NCI-H2171 treated with DMSO at 0.1 percent for 48 hours (cell line): ENCODE data around the gene GON4L.
A peak's percentile ranks its signal among the peaks of the same experiment; 100 is the strongest.
"Not testable (repeated sequence)": the region's sequence is repeated elsewhere in the genome, so short reads cannot be mapped to it uniquely, and the experiment has no call there.

Source experiments
- DNase-seq: peaks from one replicate; lab custom pipeline; 2025; lab: John Stamatoyannopoulos, UW

GON4L gene, protein sequence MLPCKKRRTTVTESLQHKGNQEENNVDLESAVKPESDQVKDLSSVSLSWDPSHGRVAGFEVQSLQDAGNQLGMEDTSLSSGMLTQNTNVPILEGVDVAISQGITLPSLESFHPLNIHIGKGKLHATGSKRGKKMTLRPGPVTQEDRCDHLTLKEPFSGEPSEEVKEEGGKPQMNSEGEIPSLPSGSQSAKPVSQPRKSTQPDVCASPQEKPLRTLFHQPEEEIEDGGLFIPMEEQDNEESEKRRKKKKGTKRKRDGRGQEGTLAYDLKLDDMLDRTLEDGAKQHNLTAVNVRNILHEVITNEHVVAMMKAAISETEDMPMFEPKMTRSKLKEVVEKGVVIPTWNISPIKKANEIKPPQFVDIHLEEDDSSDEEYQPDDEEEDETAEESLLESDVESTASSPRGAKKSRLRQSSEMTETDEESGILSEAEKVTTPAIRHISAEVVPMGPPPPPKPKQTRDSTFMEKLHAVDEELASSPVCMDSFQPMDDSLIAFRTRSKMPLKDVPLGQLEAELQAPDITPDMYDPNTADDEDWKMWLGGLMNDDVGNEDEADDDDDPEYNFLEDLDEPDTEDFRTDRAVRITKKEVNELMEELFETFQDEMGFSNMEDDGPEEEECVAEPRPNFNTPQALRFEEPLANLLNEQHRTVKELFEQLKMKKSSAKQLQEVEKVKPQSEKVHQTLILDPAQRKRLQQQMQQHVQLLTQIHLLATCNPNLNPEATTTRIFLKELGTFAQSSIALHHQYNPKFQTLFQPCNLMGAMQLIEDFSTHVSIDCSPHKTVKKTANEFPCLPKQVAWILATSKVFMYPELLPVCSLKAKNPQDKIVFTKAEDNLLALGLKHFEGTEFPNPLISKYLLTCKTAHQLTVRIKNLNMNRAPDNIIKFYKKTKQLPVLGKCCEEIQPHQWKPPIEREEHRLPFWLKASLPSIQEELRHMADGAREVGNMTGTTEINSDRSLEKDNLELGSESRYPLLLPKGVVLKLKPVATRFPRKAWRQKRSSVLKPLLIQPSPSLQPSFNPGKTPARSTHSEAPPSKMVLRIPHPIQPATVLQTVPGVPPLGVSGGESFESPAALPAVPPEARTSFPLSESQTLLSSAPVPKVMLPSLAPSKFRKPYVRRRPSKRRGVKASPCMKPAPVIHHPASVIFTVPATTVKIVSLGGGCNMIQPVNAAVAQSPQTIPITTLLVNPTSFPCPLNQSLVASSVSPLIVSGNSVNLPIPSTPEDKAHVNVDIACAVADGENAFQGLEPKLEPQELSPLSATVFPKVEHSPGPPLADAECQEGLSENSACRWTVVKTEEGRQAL (N-terminal part only)

DNA sequence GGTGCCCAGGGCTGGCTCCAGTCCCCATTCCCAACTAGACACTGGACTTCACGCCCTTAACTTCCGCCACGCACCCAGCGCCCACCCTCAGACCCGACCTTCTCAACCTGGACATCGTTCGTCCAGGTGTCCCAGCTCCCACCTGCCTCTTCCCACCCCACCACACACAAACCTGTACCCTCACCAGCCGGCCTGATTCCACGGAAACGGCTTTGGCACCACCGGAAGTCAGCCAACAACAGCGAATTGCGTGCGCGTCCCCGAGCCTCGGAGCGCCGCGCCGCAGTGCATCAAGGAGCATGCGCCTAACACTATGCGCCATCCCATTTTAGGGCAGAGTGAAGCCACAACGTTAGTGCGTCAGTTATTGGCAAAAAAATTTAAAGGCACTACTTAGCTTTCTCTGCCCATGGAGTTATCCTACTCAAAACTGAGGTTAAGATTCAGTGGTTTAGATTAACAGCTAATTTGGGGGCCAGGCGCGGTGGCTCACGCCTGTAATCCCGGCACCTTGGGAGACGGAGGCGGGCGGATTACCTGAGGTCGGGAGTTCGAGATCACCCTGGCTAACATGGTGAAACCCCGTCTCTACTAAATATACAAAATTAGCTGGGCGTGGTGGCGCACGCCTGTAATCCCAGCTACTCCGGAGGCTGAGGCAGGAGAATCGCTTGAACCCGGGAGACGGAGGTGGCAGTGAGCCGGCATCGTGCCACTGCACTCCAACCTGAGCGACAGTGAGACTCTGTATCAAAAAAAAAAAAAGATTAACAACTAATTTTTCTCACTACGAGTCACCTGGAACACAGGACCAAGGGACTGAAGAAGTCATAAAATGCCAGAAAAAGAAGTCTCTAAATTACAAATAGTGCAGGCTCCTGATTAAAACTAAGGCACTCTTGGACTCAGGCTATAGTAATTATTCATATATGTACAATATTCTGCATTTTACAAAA is at the start of gene GON4L:
GON4L (minus strand) TSS at position 240 of the 956 bp plus-strand sequence. CDS start 3,434 bp downstream, outside the sequence.
- DNase-seq = peak; percentile 93

DNA sequence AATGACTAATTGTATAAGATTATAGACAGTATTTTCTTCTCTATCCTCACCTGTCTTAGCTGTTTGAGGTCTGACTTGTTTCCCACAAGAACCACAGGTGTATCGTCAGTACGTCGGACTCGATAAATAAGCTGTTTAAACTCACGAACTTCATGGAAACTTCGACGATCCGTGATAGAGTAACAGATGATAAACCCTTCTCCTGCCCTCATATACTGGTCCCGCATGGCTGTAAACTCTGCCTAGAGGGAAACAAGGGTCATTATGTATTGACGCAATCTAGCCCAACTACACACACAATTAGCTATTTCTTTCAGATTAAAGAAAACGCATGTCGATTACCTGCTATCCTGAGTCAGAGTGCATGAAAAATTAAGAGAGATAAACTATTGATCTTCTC is 47.2 kb upstream of the GON4L start:
- DNase-seq = no peak

DNA sequence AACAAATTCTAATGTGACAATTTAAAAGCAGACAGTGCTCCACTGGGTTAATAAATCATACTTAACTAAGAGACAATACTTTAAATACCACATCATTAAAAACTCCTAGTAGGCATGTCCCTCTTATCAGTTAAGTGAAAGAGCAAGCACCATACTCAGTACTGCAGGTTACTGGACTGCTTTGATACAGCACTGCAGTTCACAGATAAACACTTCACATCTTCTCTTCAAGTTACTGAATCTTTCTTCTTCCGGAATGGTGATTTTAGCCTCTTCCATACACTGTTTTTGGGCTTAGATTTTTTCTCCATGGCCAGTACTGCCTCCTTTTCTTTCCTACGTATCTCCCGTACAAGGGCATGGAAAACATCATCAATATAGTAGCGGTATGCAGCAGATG is 43.1 kb upstream of the GON4L start:
- no peak for DNase-seq

DNA sequence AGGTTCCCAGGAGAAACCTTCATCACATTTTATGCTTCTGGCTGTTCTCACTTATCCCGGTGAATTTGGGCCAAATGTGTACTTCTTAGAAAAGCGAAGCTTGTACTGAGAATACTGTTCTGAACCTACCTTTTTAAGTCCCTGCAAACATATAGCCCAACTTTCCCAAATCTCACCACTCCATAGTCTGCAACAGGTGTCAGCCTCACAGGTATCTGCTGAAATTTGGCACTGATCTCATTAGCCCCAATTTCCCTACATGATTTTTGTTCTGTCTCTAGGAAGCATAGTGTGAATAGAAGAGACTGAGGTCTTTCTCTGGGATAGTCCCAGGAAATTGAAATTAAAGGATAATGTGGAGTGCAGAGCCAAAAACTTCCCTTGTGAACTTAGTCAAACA is 42.7 kb upstream of the GON4L start:
- no peak for DNase-seq

DNA sequence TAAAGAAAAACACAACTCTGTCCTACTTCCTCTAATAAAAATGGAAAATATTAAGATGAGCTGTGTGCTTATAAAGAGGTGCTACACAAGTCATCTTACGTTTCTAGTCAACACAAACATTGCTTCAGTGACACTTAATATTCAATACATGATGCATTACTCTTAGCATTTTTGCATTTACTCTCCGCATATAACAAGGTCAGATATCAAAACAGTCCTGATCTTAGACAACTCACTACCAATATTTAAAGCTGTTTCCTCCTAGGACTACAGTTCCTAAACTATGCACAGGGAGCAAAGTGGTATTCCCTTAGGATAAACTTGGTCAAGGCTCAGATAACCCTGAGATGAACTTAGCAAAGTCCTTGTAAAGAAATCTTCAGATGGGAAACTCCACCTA is 41.9 kb upstream of the GON4L start:
- DNase-seq = no peak

DNA sequence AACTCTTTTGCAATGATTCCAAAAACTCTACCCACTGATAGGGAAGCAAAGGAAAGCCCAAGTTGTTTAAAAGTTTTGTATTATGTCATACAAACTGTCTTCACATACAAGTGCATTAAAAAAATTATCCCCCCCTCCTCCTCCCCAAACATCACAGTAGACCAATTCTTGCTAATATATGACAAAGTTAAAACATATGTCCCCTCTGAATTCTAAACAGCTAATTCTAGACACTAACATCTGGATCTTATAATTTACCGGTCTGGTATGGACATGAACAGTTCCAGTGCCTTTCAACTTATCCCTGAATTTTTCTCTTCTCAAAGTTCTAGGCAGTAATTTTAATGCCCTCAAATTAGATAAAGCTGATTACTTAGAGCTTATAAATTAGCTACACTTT is 40.7 kb upstream of the GON4L start:
- DNase-seq = no peak

DNA sequence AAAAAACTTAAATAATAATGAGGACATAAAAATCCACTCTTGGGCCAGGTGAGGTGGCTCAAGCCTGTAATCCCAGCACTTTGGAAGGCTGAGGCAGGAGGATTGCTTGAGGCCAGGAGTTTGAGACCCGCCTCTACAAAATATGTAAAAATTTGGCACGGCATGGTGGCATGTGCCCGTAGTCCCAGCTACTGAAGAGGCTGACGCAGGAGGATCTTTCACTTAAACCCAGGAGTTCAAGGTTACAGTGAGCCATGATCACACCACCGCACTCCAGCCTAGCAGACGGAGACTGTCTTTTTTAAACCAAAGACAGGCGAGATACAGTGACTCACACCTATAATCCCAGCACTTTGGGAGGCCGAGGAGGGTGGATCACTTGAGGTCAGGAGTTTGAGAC is 39.5 kb upstream of the GON4L start:
- DNase-seq = not testable (repeated sequence)

DNA sequence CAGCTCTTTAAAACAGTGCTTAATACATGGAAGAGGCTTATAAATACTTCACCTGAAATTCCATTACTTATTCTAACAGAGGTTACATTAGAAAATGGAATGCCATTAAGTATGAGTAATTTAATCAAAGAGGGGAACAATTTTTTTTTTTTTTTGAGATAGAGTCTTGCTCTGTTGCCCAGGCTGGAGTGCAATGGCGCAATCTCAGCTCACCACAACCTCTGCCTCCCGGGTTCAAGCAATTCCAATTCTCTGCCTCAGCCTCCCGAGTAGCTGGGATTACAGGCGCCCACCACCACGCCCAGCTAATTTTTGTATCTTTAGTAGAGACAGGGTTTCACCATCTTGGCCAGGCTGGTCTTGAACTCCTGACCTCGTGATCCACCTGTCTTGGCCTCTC is 38.6 kb upstream of the GON4L start:
- not testable (repeated sequence) for DNase-seq

DNA sequence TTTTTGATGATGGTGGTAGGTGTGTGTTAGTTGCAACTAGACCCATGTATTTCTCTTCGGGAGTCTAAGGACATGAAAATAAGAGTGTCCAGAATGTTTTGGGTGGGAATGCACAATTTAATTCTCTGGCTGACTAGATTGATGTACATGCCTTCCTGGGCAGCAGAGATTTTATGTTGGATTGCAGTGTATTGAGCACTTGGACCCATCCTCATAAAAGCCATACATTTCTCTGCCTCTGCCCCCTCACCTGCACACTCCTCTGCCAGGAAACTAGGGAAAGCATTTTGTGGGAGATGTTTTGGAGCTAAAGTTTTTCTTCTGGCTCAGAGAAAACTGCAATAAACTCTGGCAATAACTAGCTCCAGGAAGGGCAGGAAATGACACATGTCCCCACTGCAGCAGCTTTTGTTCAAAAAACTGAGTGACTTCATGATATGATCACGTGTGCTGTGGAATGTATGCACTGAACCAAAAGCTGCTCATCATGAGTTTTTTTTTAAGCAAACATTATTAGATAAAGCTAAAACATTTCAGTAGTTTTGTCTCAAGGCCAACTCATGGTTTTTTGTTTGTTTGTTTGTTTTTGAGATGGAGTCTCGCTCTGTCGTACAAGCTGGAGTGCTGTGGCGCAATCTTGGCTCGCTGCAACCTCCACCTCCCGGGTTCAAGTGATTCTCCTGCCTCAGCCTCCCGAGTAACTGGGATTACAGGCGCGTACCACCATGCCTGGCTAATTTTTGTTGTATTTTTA is 36.6 kb upstream of the GON4L start:
- no peak for DNase-seq

DNA sequence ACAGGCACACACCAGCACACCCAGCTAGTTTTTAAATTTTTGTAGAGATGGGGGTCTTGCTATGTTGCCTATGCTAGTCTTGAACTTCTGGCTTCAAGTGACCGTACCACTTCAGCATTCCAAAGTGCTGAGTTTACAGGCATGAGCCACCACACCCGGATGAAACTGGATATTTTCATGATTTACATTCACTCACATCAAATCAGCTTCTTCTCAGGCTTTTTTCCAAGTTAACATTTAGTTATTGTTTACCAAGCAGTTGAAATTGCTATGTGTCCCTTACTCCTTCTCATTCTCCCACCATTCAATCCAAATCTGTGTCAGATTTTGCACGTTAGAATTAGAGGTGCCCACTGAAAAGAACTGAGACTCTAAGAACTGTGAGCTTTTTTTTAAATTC is 35.8 kb upstream of the GON4L start:
- DNase-seq = no peak

DNA sequence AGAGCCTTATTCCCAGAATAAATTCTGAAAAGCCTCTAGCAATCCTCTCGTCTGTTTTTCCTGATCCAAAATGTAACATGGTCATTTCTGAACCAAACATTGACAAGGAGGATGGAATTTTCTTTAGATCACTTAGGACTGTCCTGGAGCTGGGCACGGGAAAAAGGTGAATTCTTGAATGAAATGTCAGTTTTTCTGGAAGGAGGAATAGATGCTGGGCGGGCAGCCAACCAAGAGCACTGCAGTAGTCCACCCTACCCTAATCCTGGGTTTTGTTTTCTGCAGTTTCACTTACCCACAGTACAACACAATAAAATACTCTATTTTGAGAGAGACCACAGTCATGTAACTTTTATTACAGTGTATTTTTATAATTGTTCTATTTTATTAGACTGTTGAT is 33.2 kb upstream of the GON4L start:
- DNase-seq = no peak

DNA sequence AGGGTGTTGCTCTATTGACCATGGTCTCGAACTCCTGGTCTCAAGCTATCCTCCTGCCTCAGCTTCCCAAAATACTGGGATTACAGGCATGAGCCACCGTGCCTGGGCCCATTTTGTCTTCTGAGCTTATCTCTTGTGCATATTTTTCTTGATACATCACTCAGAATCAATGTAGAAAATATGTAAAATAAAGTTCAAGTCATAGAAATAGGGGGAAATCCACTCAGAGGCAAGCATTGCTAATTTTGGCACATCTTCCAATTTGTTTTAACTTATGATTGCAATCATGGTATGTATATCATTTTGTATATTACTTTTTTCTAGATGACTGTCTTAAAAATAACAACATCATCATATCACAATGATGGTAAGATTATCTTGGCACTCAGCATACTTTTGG is 32.6 kb upstream of the GON4L start:
- no peak for DNase-seq

DNA sequence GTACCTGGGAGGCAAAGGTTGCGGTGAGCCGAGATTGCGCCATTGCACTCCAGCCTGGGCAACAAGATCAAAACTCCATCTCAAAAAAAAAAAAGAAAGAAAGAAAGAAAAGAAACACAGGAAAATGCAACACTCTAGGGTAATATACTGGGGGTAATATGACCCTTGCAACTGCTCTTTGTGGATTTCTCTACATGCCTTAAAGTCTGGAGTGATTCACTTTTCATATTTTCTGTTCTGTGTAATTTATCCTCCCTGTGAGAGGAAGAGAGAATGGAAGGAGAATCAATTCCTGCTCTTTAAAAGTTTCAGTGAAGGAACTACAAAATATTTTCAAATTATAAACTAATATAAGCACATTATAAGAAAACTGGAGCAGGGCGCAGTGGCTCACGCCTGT is 31.5 kb upstream of the GON4L start:
- DNase-seq = no peak

DNA sequence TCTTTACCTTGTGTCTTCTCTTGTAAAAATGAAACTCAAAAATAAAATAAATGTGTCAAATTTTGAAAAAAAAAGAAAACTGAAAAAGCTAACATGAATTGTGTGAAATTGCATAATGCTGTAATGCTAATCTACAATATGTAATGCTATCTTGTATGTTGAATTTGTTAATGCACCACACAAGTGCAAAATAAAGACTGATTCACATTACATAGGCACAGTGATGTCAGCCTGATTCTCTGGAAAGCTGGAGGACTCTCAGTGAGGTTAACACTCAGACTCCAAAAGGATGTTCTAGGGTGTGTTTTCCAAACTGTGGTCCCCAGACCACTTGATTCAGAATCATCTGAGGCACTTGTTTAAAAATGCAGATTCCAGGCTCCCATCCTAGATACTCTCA is 28.0 kb upstream of the GON4L start:
- DNase-seq = no peak

DNA sequence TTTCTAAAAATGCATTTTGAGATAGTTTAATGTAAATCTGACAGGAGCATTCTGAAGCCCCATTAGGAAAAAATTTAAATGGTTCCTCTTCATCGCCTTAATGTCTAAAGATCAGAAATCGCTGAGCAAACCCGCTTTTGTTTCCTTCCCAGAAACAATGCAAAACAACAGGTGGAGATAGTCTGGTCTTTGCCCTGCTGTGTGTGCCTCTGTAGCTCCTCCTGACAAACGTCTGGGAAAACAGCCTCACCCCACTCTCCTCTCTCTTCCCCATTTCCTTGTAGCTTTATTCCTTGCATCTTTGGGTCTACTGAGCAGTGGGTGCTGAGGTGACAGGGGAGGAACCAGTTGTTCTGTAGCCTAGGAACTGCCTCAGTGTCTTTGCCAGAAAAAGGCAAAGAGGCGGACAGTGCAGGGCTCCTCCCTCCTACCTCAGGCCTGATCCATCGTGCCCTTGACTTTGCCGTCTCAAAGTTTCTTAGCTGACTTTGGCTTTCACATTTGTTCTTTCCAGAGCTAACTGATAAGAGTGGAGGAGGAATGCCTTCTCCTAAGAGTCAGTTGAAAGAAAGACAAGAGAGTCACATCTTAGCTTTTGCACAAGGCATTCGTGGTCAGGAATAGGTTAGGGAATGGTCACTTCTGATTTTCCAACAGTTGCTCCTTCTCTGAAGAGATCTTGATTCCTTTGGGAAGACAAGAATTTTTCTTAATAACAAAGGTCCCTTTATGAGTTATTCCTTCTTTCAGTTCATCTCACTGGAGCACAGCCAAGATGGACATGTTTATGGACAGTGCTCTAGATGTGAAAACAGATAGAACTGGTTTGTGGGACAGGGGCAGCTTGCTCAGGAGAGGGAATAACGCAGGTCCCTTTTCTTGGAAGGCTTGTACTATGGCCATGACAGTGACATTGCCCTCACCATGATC is 27.3 kb upstream of the GON4L start:
- DNase-seq = no peak

DNA sequence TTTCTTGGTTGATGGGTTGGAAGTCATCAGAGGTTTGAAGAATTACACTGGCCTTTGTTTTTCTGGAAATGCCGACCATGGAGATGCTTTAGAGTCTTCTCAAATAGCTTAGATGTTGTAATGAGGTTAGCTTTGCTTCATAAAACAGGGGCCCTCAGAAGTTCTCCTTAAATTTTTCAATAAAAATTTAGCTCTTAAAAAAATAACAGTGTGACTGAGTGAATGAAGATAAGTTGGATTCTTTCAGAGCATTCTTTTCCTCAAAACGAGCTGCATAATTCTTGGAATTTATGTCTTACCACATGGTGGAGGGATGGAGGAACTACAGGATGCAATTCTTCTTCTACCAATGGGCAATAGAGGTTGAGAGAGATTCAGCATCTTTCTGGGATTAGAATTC is 25.8 kb upstream of the GON4L start:
- no peak for DNase-seq

DNA sequence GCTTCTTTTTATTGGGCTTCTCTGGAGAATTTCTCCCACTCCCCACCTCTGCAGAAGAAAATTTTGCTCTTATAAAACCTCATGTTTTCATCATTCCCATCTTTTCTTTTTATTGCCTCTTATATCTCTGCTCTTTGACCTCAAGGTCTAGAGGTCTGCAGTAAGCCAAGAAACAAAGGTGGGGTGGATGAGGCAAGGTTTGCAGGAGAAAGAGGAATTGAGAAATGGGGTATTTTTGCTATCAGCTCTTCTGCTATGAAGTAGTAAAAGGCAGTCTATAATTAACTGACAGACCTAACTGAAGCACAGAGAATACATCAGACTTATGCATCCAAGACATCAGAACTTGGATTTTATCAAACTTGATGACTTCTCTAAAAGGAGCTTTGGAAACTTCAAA is 25.2 kb upstream of the GON4L start:
- DNase-seq = no peak

DNA sequence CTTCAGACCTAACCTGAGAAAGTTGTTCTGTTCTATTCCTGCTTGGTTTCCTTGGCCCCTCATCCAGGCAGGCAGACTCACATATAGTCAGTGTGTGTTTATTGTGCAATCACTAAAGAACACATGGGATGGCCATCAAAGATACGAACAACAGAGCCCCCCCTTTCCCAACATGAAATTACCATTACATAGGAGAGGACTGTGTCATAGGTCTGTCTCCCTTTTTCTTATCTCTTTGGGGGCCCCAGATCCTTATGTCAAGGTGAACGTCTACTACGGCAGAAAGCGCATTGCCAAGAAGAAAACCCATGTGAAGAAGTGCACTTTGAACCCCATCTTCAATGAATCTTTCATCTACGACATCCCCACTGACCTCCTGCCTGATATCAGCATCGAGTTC is 23.9 kb upstream of the GON4L start:
- DNase-seq = no peak

DNA sequence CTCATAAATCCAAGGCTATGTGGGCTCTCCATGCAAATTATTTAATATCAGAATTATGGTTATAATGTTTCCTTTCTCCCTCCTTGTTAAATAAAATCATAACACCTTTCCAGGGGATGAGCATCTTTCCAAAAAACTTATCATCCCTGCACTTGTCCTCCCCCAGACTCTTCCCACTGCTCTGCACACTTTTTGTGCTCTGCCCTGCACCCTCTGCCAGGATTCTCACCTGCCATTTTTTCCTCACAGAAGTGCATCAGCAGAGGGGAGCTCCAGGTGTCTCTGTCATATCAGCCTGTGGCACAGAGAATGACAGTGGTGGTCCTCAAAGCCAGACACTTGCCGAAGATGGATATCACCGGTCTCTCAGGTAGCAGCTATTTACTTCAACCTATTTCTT is 23.2 kb upstream of the GON4L start:
- DNase-seq = no peak
